Gastrocnemius medialis (tissue), 4 donors: ENCODE results near the gene CELA1.

ENCODE experiments used
- CTCF ChIP-seq, 5 experiments: fragments of 450-650 bp in 3 of 5; fragments of 200-600 bp in 2 of 5; sonication (generic) in 2 of 5; IDR thresholded peaks in 4 of 5; conservative IDR thresholded peaks in 1 of 5; 1 replicate in 4 of 5; 2 replicates in 1 of 5; pipeline ENCODE4 v1.5.1; 2016 to 2019; ENCODE audit warnings: antibody characterized with exemption in 5 of 5, mild to moderate bottlenecking in 3 of 5, moderate library complexity in 3 of 5
- POLR2A ChIP-seq, 2 donors: fragments of 450-650 bp; IDR thresholded peaks; one replicate each; pipeline ENCODE4 v1.6.1; 2017; ENCODE audit warnings: antibody characterized with exemption in 2 of 2, mild to moderate bottlenecking in 2 of 2, moderate library complexity in 2 of 2

DNA sequence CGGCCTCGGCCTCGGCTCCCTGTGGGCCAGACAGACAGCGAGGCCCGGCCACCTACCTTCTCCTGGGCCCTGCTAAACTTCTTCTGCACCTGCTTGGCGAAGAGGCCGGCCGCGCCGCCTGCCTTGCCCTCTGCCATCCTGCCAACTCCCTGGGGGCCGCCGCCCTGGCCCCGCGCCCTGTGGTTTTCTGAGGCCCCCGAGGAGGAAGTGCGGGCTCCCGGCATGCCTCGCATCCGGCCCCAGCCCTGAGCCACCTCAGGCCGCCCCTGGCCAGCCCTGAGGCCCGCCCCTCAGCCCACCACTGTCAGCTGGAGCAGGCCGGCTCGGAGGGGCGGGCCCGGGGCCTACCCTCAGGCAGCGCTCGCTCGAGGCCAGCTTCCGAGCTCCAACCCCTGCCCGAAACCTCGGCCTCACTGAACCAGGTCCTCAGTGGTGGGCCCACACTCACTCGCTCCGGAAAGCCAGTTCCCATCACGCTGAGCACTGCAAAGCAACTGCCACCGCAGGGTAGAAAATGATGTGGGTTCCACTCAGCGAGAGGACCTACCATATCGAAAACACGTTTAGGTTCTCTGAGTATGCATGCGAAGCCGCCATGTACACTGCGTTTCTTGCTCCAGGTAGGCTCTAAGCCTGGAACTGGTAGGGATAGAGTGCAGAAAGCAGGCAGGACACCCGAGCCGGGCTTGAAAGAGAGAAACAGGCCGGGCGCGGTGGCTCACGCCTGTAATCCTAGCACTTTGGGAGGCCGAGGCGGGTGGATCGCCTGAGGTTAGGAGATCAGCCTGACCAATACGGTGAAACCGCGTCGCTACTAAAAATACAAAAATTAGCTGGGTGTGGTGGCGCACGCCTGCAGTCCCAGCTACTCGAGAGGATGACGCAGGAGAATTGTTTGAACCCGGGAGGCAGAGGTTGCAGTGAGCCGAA lies 22.2 kb downstream of the CELA1 start, which contains the start of gene BIN2:
- no peak for TF ChIP-seq CTCF (IDR thresholded peaks at IDR 0.05 in 4 of 5, conservative IDR thresholded peaks at IDR 0.05 in 1 of 5)
- no peak for TF ChIP-seq POLR2A (IDR thresholded peaks at IDR 0.05)
